Sigmoid colon (tissue), 4 donors: ENCODE data around the gene MAP3K12.
"Not testable (repeated sequence)": the region's sequence is repeated elsewhere in the genome, so short reads cannot be mapped to it uniquely, and the experiment has no call there.

Source experiments
- CTCF ChIP-seq, 4 experiments: fragments of 450-650 bp in 3 of 4; fragments of 200-600 bp in 1 of 4; IDR thresholded peaks; one replicate each; pipeline ENCODE4 v1.5.1; 2016 to 2019; ENCODE audit warnings: antibody characterized with exemption in 4 of 4, mild to moderate bottlenecking in 3 of 4, moderate library complexity in 2 of 4
- EP300 ChIP-seq, 4 donors: sonication (generic); formaldehyde crosslinking; IDR thresholded peaks; one replicate each; pipeline ENCODE4 v1.6.1; 2017; ENCODE audit warnings: antibody characterized with exemption in 4 of 4
- POLR2A ChIP-seq, 2 donors: fragments of 450-650 bp; IDR thresholded peaks; one replicate each; pipeline ENCODE4 v1.6.1; 2016; ENCODE audit warnings: antibody characterized with exemption in 2 of 2, mild to moderate bottlenecking in 2 of 2, moderate library complexity in 2 of 2

- not testable (repeated sequence) for TF ChIP-seq CTCF, EP300, POLR2A (IDR thresholded peaks at IDR 0.05)
Measured at GRCh38 chr12:53435326-53435725, 63.9 kb downstream of the MAP3K12 start.
